Hepatocyte (in vitro differentiated cells): ENCODE measurements around the gene ME2. TPM values are rescaled to one million over a fixed set of nuclear protein-coding genes. Genes with fewer than 3 reads are reported as not detected.

ENCODE experiments used
- DNase-seq: peaks from one replicate; pipeline ENCODE4 v3.0.0-alpha.2; 2016; ENCODE audit warnings: low spot score
- H2AFZ ChIP-seq: fragments of 200-600 bp; sonication (generic); 2 replicates; pipeline ENCODE4 v1.6.0; 2016; ENCODE audit warnings: antibody characterized with exemption, mild to moderate bottlenecking
- H3K27ac ChIP-seq: fragments of 200-600 bp; sonication (generic); 2 replicates; pipeline ENCODE4 v1.5.1; 2016; ENCODE audit warnings: mild to moderate bottlenecking
- H3K27me3 ChIP-seq: fragments of 200-600 bp; sonication (generic); 2 replicates; pipeline ENCODE4 v1.6.1; 2016
- H3K36me3 ChIP-seq: fragments of 200-600 bp; sonication (generic); replicated peaks from 2 replicates; pipeline ENCODE4 v1.5.1; 2016; ENCODE audit warnings: low read depth; ENCODE audit not compliant: insufficient read depth
- H3K4me1 ChIP-seq: fragments of 200-600 bp; sonication (generic); 2 replicates; pipeline ENCODE4 v1.5.1; 2016; ENCODE audit warnings: mild to moderate bottlenecking, moderate library complexity; ENCODE audit not compliant: insufficient read depth
- H3K4me2 ChIP-seq: fragments of 200-600 bp; sonication (generic); 2 replicates; pipeline ENCODE4 v1.6.0; 2016
- H3K4me3 ChIP-seq: fragments of 200-600 bp; sonication (generic); 2 replicates; pipeline ENCODE4 v1.5.1; 2016; ENCODE audit warnings: mild to moderate bottlenecking
- H3K79me2 ChIP-seq: fragments of 200-600 bp; sonication (generic); 2 replicates; pipeline ENCODE4 v1.6.0; 2017; ENCODE audit warnings: mild to moderate bottlenecking
- H3K9me2 ChIP-seq: fragments of 200-600 bp; sonication (generic); replicated peaks from 2 replicates; pipeline ENCODE4 v1.6.0; 2017; ENCODE audit warnings: mild to moderate bottlenecking; ENCODE audit not compliant: insufficient read depth
- H3K9me3 ChIP-seq: fragments of 200-600 bp; sonication (generic); 2 replicates; pipeline ENCODE4 v1.5.1; 2016; ENCODE audit warnings: low read depth, mild to moderate bottlenecking
- H4K20me1 ChIP-seq: fragments of 200-600 bp; sonication (generic); 2 replicates; pipeline ENCODE4 v1.6.0; 2016; ENCODE audit warnings: mild to moderate bottlenecking; ENCODE audit not compliant: insufficient read depth, poor library complexity, severe bottlenecking
- CTCF ChIP-seq: fragments of 200-600 bp; sonication (generic); IDR thresholded peaks from 2 replicates; pipeline ENCODE4 v1.5.1; 2016; ENCODE audit warnings: antibody characterized with exemption, mild to moderate bottlenecking; ENCODE audit not compliant: poor library complexity
- EZH2 ChIP-seq: fragments of 200-600 bp; sonication (generic); IDR thresholded peaks from 2 replicates; pipeline ENCODE4 v1.6.1; 2016; ENCODE audit warnings: antibody characterized with exemption, mild to moderate bottlenecking, borderline replicate concordance
- EZH2phosphoT487 ChIP-seq: fragments of 200-600 bp; sonication (generic); IDR thresholded peaks from one replicate; pipeline ENCODE4 v1.6.1; 2018; ENCODE audit warnings: antibody characterized with exemption, mild to moderate bottlenecking, low read depth, moderate library complexity; ENCODE audit not compliant: unreplicated experiment, severe bottlenecking
- WGBS: methylation state at CpG from one replicate; pipeline ENCODE4 v1.1.6; 2016; ENCODE audit warnings: low lambda C conversion rate; ENCODE audit errors: missing lambda C conversion rate; 5-methylcytosine and 5-hydroxymethylcytosine counted together
- polyA plus RNA-seq: library from polyadenylated mRNA; unstranded; fragments of >200 nt; fragmentation: Nextera tagmentation; extraction: Ambion mirVana; gene quantifications from 2 replicates; pipeline ENCODE4 v1.2.1, GENCODE V29; 2016
- total RNA-seq: library from RNA; depleted of rRNA; stranded (reverse); fragments of >200 nt; gene quantifications from 2 replicates; pipeline ENCODE4 v1.2.3, GENCODE V29; 2014

ME2 gene
- total and polyA plus RNA-seq, 2 experiments from 2014 or later = 33.6 to 45.8 TPM

- Histone ChIP-seq H3K4me1 (no peaks in the 10 kb centered on the region), H3K4me2 (no peak overlapping the region), H3K9me2 (no peaks in the 10 kb centered on the region), H3K27ac (no peak overlapping the region), H3K36me3 (peaks cover 4% of the 10 kb centered on the region), H2AFZ (no peak overlapping the region), H4K20me1 (no peaks in the 10 kb centered on the region), H3K4me3 (no peak overlapping the region), H3K27me3 (no peaks in the 10 kb centered on the region), H3K79me2 (no peaks in the 10 kb centered on the region), H3K9me3 (peaks cover 12% of the 10 kb centered on the region)
- DNase-seq = no peak
- TF ChIP-seq EZH2 (no peak), CTCF (no peak), EZH2phosphoT487 (no peak)
These were observed 47.6 kb downstream of the ME2 start for GRCh38 chr18:50926521-50926920.

- Histone ChIP-seq H3K79me2 (no peaks in the 10 kb centered on the region), H3K27ac (no peak overlapping the region), H3K36me3 (peaks cover 4% of the 10 kb centered on the region), H3K9me3 (peaks cover 12% of the 10 kb centered on the region), H3K4me3 (no peak overlapping the region), H3K27me3 (no peaks in the 10 kb centered on the region), H3K4me1 (no peaks in the 10 kb centered on the region), H3K4me2 (no peak overlapping the region), H4K20me1 (no peaks in the 10 kb centered on the region), H3K9me2 (no peaks in the 10 kb centered on the region), H2AFZ (no peak overlapping the region)
- 93% methylated on average over 2 of the region's 2 CpGs for WGBS
- DNase-seq = no peak
- TF ChIP-seq EZH2phosphoT487 (no peak), EZH2 (no peak), CTCF (no peak)
These were observed 49.6 kb downstream of the ME2 start for GRCh38 chr18:50928551-50928950.

- 86% methylated on average over 5 of the region's 5 CpGs for WGBS
- no peak for DNase-seq
- no peaks in the 10 kb centered on the region for H3K36me3 ChIP-seq
These were observed 54.8 kb downstream of the ME2 start for GRCh38 chr18:50933684-50934083.

More at GRCh38 chr18:50933684-50934083, 54.8 kb downstream of the ME2 start:
- no peak for TF ChIP-seq EZH2
- TF ChIP-seq EZH2phosphoT487 = no peak
- no peak for TF ChIP-seq CTCF
- no peak overlapping the region for H3K27ac ChIP-seq
- no peaks in the 10 kb centered on the region for H3K9me2 ChIP-seq
- no peak overlapping the region for H2AFZ ChIP-seq
- H3K79me2 ChIP-seq = no peaks in the 10 kb centered on the region
- H3K9me3 ChIP-seq = no peaks in the 10 kb centered on the region
- no peak overlapping the region for H3K4me3 ChIP-seq
- H3K4me1 ChIP-seq = no peaks in the 10 kb centered on the region
- no peaks in the 10 kb centered on the region for H4K20me1 ChIP-seq
- H3K4me2 ChIP-seq = no peak overlapping the region
- H3K27me3 ChIP-seq = no peaks in the 10 kb centered on the region
